Testis (tissue), 2 donors: Measurements from ENCODE around the gene TACC2.

Experiments used
- CTCF ChIP-seq, 3 experiments: fragments of 450-650 bp in 2 of 3; fragments of 200-600 bp in 1 of 3; sonication (generic) in 1 of 3; IDR thresholded peaks; one replicate each; pipeline ENCODE4 v1.5.1; 2016 to 2019; ENCODE audit warnings: antibody characterized with exemption in 3 of 3, mild to moderate bottlenecking in 2 of 3, moderate library complexity in 1 of 3
- POLR2A ChIP-seq: fragments of 450-650 bp; IDR thresholded peaks from one replicate; pipeline ENCODE4 v1.6.1; 2017; ENCODE audit warnings: antibody characterized with exemption, mild to moderate bottlenecking, moderate library complexity

GRCh38 chr10:122147663-122148062, 158.7 kb downstream of the TACC2 start:
- TF ChIP-seq CTCF (IDR thresholded peaks at IDR 0.05) (no peak), POLR2A (no peak)
